Activated B cell treated with CpG ODN at 0.5 μM for 24 hours (primary cell): ENCODE data around the gene DPPA2. TPM values are rescaled to one million over a fixed set of nuclear protein-coding genes. Genes with fewer than 3 reads are reported as not detected.

Source experiments
- ATAC-seq: fragments of 200-7000 bp; cut with Tn5 transposase; one replicate; pipeline ENCODE4 v1.10.0; 2021; ENCODE audit warnings: low read depth, mild to moderate bottlenecking, moderate library complexity
- CTCF ChIA-PET: fragments of 350-600 bp; sonication (Branson Sonifier 250); formaldehyde crosslinking; loops from one replicate; lab custom pipeline; 2021; ENCODE audit warnings: antibody characterized with exemption; lab: Charles Lee
- POLR2A ChIA-PET: fragments of 350-600 bp; sonication (Branson Sonifier 250); formaldehyde crosslinking; loops from one replicate; lab custom pipeline; 2021; ENCODE audit warnings: antibody characterized with exemption; lab: Charles Lee
- DNase-seq: peaks from one replicate; pipeline ENCODE4 v3.0.0; 2022
- H3K27ac Mint-ChIP-seq: one replicate; pipeline ENCODE4 v1.8.0; 2020; ENCODE audit warnings: mixed read lengths
- H3K27me3 Mint-ChIP-seq: one replicate; pipeline ENCODE4 v1.8.0; 2021; ENCODE audit warnings: mixed read lengths
- H3K36me3 Mint-ChIP-seq: one replicate; pipeline ENCODE4 v1.8.0; 2021; ENCODE audit warnings: low read depth, mixed read lengths
- H3K4me1 Mint-ChIP-seq: one replicate; pipeline ENCODE4 v1.8.0; 2021; ENCODE audit warnings: mixed read lengths
- H3K4me3 Mint-ChIP-seq: one replicate; pipeline ENCODE4 v1.8.0; 2020; ENCODE audit warnings: mild to moderate bottlenecking, mixed read lengths
- H3K9me3 Mint-ChIP-seq: one replicate; pipeline ENCODE4 v1.8.0; 2020; ENCODE audit warnings: mixed read lengths
- CTCF ChIP-seq: fragments of 200-600 bp; IDR thresholded peaks from one replicate; pipeline ENCODE4 v1.8.0; 2022; ENCODE audit warnings: antibody characterized with exemption, mild to moderate bottlenecking
- intact Hi-C: fragments of 100-400 bp; cut with micrococcal nuclease; formaldehyde crosslinking; loops from one replicate; pipeline ENCODE4 v1.15.1; 2024
- total RNA-seq: library from RNA; stranded (reverse); gene quantifications from 2 replicates; pipeline ENCODE4 v1.2.3, GENCODE V29; 2022

The DPPA2 gene
- total RNA-seq, 1 donor from 2014 or later: not detected

GRCh38 chr3:109268181-109268580, 48.1 kb downstream of the DPPA2 start:
- TF ChIP-seq CTCF: no peak
- Mint-ChIP-seq H3K27me3 (no peaks in the 10 kb centered on the region), H3K4me3 (no peak overlapping the region), H3K4me1 (no peaks in the 10 kb centered on the region), H3K9me3 (no peaks in the 10 kb centered on the region), H3K27ac (no peak overlapping the region), H3K36me3 (no peaks in the 10 kb centered on the region)
- CTCF ChIA-PET: no interaction called here
- ATAC-seq (no peak), DNase-seq (no peak)
- intact Hi-C loops: no loop called here
- POLR2A ChIA-PET: no interaction called here

GRCh38 chr3:109265295-109265694, 51.0 kb downstream of the DPPA2 start:
- H3K36me3 Mint-ChIP-seq: no peaks in the 10 kb centered on the region
- no peak for ATAC-seq
- ChIA-PET POLR2A (no interaction called here), CTCF (no interaction called here)
- no peak for DNase-seq
- no peak overlapping the region for H3K4me3 Mint-ChIP-seq
- TF ChIP-seq CTCF: no peak
- H3K27ac Mint-ChIP-seq: no peak overlapping the region
- H3K27me3 Mint-ChIP-seq: no peaks in the 10 kb centered on the region
- H3K9me3 Mint-ChIP-seq: no peaks in the 10 kb centered on the region
- intact Hi-C loops: no loop called here
- no peaks in the 10 kb centered on the region for H3K4me1 Mint-ChIP-seq

- no peak for TF ChIP-seq CTCF
- DNase-seq: no peak
- intact Hi-C loops: no loop called here
- CTCF ChIA-PET: no interaction called here
- Mint-ChIP-seq H3K4me1 (no peaks in the 10 kb centered on the region), H3K27me3 (no peaks in the 10 kb centered on the region), H3K4me3 (no peak overlapping the region), H3K9me3 (no peaks in the 10 kb centered on the region), H3K27ac (no peak overlapping the region), H3K36me3 (no peaks in the 10 kb centered on the region)
- POLR2A ChIA-PET: no interaction called here
- ATAC-seq: no peak
These were observed 59.0 kb downstream of the DPPA2 start for GRCh38 chr3:109257269-109257668.

DNA sequence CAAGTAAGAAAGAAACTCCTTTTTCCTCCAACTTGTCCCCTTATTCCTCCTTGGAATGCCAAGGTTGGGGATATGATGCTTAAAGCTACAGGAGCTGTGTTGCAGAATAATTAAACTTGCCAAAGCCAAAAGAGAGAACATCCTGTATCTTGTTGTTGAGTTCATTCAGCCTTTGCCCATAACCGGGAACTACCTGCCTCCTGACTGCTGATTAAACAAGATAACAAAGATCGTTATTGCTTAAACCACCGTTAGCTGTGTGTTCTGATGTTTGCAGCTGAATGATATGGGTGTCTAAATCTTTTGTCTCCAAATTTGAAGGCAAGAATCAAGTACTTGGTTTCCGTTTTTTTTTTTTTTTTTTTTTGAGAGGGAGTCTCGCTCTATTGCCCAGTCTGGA, 61.5 kb downstream of the DPPA2 start:
- no peak for ATAC-seq
- Mint-ChIP-seq H3K4me1 (no peaks in the 10 kb centered on the region), H3K27me3 (no peaks in the 10 kb centered on the region), H3K36me3 (no peaks in the 10 kb centered on the region), H3K27ac (no peak overlapping the region), H3K9me3 (no peaks in the 10 kb centered on the region), H3K4me3 (no peak overlapping the region)
- CTCF ChIA-PET: no interaction called here
- DNase-seq: no peak
- intact Hi-C loops: no loop called here
- POLR2A ChIA-PET: no interaction called here
- TF ChIP-seq CTCF: no peak

DNA sequence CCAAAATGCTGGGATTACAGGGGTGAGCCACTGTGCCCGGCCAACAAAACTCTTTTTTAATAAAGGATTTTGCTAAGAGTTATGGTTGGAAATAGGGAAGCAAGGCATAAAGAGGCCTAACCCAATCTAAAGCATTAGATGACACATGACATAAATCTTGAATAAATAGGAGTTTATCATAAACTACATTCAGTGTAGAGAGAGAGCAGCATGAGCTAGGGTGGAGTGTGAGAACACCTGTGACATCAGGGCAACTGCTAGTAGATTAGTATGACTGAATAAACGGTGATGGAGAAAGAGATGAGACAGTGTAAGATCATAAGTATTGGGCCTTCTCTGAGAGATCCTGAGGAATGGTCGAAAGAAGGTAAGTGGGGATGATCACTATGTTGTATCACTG, 63.7 kb downstream of the DPPA2 start:
- Mint-ChIP-seq H3K27me3 (no peaks in the 10 kb centered on the region), H3K9me3 (no peaks in the 10 kb centered on the region), H3K4me3 (no peak overlapping the region), H3K36me3 (no peaks in the 10 kb centered on the region), H3K4me1 (no peaks in the 10 kb centered on the region), H3K27ac (no peak overlapping the region)
- ChIA-PET POLR2A (no interaction called here), CTCF (no interaction called here)
- no peak for DNase-seq
- intact Hi-C loops: no loop called here
- TF ChIP-seq CTCF: no peak
- no peak for ATAC-seq

Other genes with a start within 250 kb of the DPPA2 start
- gene MORC1, start 198.4 kb downstream of the DPPA2 start, total RNA-seq: not detected in 2 replicates
- not detected in 2 replicates for gene C3orf85, start 179.8 kb downstream of the DPPA2 start, total RNA-seq
- gene DPPA4, start 21.0 kb upstream of the DPPA2 start, total RNA-seq: 4.0 and 5.0 TPM in 2 replicates